CD8-positive, alpha-beta memory T cell (primary cell): Measurements from ENCODE around the gene BANK1. TPM values are rescaled to one million over a fixed set of nuclear protein-coding genes. Genes with fewer than 3 reads are reported as not detected.

Source experiments
- CTCF ChIA-PET: fragments of 350-600 bp; sonication (Branson Sonifier 250); formaldehyde crosslinking; loops from one replicate; lab custom pipeline; 2021; ENCODE audit warnings: antibody characterized with exemption; lab: Charles Lee
- POLR2A ChIA-PET: fragments of 350-600 bp; sonication (Branson Sonifier 250); formaldehyde crosslinking; loops from one replicate; lab custom pipeline; 2021; ENCODE audit warnings: antibody characterized with exemption; lab: Charles Lee
- DNase-seq, 5 donors: peaks; one replicate each; pipeline versions ENCODE4 v3.0.0 to v3.0.0-alpha.2; 2020 to 2022; ENCODE audit warnings: mixed read lengths in 1 of 5
- H3K27ac ChIP-seq: one replicate; pipeline ENCODE4 v1.7.0; 2013; ENCODE audit warnings: low read depth, mild to moderate bottlenecking, low read length, moderate library complexity
- H3K27me3 ChIP-seq: 2 replicates; pipeline ENCODE4 v1.7.0; 2013; ENCODE audit warnings: low read length, mild to moderate bottlenecking; ENCODE audit not compliant: insufficient read depth, poor library complexity, severe bottlenecking
- H3K36me3 ChIP-seq: 2 replicates; pipeline ENCODE4 v1.7.0; 2013; ENCODE audit warnings: mild to moderate bottlenecking, low read length, moderate library complexity; ENCODE audit not compliant: insufficient read depth
- H3K4me1 ChIP-seq: 2 replicates; pipeline ENCODE4 v1.7.0; 2013; ENCODE audit warnings: mild to moderate bottlenecking, low read length, moderate library complexity; ENCODE audit not compliant: insufficient read depth
- H3K4me3 ChIP-seq: 2 replicates; pipeline ENCODE4 v1.7.0; 2013; ENCODE audit warnings: mild to moderate bottlenecking, low read length
- H3K9me3 ChIP-seq: 2 replicates; pipeline ENCODE4 v1.7.0; 2013; ENCODE audit warnings: mild to moderate bottlenecking, low read length
- H3K27ac Mint-ChIP-seq, 8 donors: one replicate each; pipeline ENCODE4 v1.8.0; 2020 to 2021; ENCODE audit warnings: mixed read lengths in 8 of 8, mild to moderate bottlenecking in 6 of 8, inconsistent platforms in 3 of 8, moderate library complexity in 3 of 8
- H3K27me3 Mint-ChIP-seq, 2 donors: one replicate each; pipeline ENCODE4 v1.8.0; 2020 to 2021; ENCODE audit warnings: mixed read lengths in 2 of 2, mild to moderate bottlenecking in 1 of 2, moderate library complexity in 1 of 2
- H3K36me3 Mint-ChIP-seq, 3 donors: one replicate each; pipeline ENCODE4 v1.8.0; 2020 to 2021; ENCODE audit warnings: mixed read lengths in 3 of 3, inconsistent platforms in 1 of 3, mild to moderate bottlenecking in 1 of 3
- H3K4me1 Mint-ChIP-seq, 3 donors: one replicate each; pipeline ENCODE4 v1.8.0; 2020 to 2021; ENCODE audit warnings: mixed read lengths in 3 of 3, inconsistent platforms in 1 of 3, mild to moderate bottlenecking in 1 of 3
- H3K4me3 Mint-ChIP-seq, 7 donors: one replicate each; pipeline ENCODE4 v1.8.0; 2020 to 2021; ENCODE audit warnings: mixed read lengths in 7 of 7, mild to moderate bottlenecking in 6 of 7, moderate library complexity in 4 of 7, inconsistent platforms in 2 of 7
- H3K9me3 Mint-ChIP-seq, 5 donors: one replicate each; pipeline ENCODE4 v1.8.0; 2020 to 2022; ENCODE audit warnings: mixed read lengths in 5 of 5, mild to moderate bottlenecking in 3 of 5, moderate library complexity in 2 of 5, inconsistent platforms in 1 of 5
- polyA plus RNA-seq: library from polyadenylated mRNA; unstranded; fragments of 300-500 nt; fragmentation: Illumina TruSeq; gene quantifications from one replicate; pipeline ENCODE4 v1.2.3, GENCODE V29; 2021
- total RNA-seq, 2 experiments: library from RNA; stranded (reverse); gene quantifications; one replicate each; pipeline ENCODE4 v1.2.3, GENCODE V29; 2021

BANK1 gene
- total and polyA plus RNA-seq, 3 experiments from 2014 or later = 0.74 TPM; not detected in 2

DNA sequence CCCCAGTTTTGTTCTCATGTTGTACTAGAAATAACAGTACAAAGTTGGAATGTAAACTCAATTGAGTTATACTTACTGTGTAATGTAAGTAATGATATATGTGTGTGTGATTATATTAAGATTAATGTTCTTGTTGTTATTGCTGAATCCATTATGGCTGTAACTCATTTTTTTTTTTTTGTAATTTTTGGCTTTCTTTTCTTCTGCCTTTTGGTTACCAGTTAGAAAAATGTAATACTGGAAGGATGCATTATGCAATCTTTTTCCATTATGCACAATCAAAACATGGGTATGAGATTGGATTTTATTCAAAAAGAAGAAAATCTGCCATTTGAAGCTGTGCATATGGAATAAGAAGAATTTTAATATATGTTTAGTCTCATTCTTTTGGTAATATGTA, 34.0 kb downstream of the BANK1 start:
- CTCF ChIA-PET = no interaction called here
- H3K27ac ChIP-seq = no peak overlapping the region
- no peaks in the 10 kb centered on the region for H3K27me3 ChIP-seq
- no peak overlapping the region for H3K4me3 ChIP-seq
- H3K36me3 ChIP-seq = no peaks in the 10 kb centered on the region
- H3K36me3 Mint-ChIP-seq = peaks cover 0 to 10% (median 0%) of the 10 kb centered on the region in 3 donors
- no peak overlapping the region for H3K4me3 Mint-ChIP-seq
- H3K27ac Mint-ChIP-seq = no peak overlapping the region
- peaks cover 4 to 15% of the 10 kb centered on the region in 2 donors for H3K27me3 Mint-ChIP-seq
- no peaks in the 10 kb centered on the region for H3K9me3 ChIP-seq
- no peak for DNase-seq
- POLR2A ChIA-PET = no interaction called here
- H3K9me3 Mint-ChIP-seq = peaks cover 0 to 8% (median 5%) of the 10 kb centered on the region in 5 donors
- no peaks in the 10 kb centered on the region for H3K4me1 ChIP-seq
- no peaks in the 10 kb centered on the region for H3K4me1 Mint-ChIP-seq

DNA sequence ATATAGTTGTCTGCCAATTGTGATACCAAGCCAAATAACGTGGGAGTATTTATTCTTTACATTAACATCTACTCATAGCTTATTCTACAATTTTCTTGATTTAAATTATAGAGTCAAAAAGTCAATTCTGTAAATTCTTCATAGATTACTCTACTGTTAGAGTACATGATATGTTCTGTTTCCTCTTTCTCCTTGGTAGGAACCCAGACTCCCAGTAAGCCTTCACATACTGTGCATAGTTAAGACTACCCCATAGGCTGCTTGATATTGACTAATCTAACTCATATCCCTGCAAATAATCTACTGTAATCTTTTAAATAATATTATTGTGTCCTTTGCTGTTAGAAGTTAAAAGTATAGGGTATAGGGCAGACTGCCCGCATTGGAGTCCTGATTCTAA, 35.4 kb downstream of the BANK1 start:
- Mint-ChIP-seq H3K4me3 (no peak overlapping the region), H3K9me3 (peaks cover 0 to 7% (median 1%) of the 10 kb centered on the region in 5 donors), H3K27me3 (peaks cover 4 to 7% of the 10 kb centered on the region in 2 donors), H3K4me1 (no peaks in the 10 kb centered on the region), H3K36me3 (peaks cover 0 to 5% (median 0%) of the 10 kb centered on the region in 3 donors), H3K27ac (no peak overlapping the region)
- H3K4me1 ChIP-seq = no peaks in the 10 kb centered on the region
- no peaks in the 10 kb centered on the region for H3K9me3 ChIP-seq
- DNase-seq = no peak
- no peak overlapping the region for H3K27ac ChIP-seq
- ChIA-PET CTCF (no interaction called here), POLR2A (no interaction called here)
- no peaks in the 10 kb centered on the region for H3K27me3 ChIP-seq
- H3K36me3 ChIP-seq = no peaks in the 10 kb centered on the region
- no peak overlapping the region for H3K4me3 ChIP-seq

DNA sequence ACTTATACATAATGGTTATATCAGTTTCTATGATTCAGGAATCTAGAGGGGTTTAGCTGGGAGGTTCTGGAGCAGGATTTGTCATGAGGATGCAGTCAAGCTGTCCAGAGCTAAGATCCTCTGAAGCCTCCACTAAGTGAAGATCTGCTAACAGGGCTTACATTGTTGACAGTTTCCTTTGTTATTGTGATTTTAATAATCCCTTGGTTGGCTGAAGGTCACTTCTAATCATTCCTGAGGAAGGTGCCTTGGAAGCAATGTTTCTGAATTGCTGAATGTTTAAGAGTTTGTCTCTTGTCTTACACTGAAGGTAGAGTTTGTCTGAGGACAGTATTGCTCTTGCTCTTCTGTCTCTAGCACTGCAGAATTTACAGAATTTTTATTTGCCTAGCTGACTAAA, 41.3 kb downstream of the BANK1 start:
- H3K4me3 Mint-ChIP-seq = no peak overlapping the region
- H3K9me3 ChIP-seq = no peaks in the 10 kb centered on the region
- H3K4me3 ChIP-seq = no peak overlapping the region
- CTCF ChIA-PET = no interaction called here
- H3K9me3 Mint-ChIP-seq = no peaks in the 10 kb centered on the region
- H3K27me3 ChIP-seq = no peaks in the 10 kb centered on the region
- POLR2A ChIA-PET = no interaction called here
- H3K4me1 Mint-ChIP-seq = no peaks in the 10 kb centered on the region
- H3K36me3 Mint-ChIP-seq = no peaks in the 10 kb centered on the region
- no peak overlapping the region for H3K27ac ChIP-seq
- H3K27me3 Mint-ChIP-seq = peaks cover 2 to 11% of the 10 kb centered on the region in 2 donors
- no peak for DNase-seq
- H3K27ac Mint-ChIP-seq = no peak overlapping the region
- H3K4me1 ChIP-seq = no peaks in the 10 kb centered on the region
- no peaks in the 10 kb centered on the region for H3K36me3 ChIP-seq

DNA sequence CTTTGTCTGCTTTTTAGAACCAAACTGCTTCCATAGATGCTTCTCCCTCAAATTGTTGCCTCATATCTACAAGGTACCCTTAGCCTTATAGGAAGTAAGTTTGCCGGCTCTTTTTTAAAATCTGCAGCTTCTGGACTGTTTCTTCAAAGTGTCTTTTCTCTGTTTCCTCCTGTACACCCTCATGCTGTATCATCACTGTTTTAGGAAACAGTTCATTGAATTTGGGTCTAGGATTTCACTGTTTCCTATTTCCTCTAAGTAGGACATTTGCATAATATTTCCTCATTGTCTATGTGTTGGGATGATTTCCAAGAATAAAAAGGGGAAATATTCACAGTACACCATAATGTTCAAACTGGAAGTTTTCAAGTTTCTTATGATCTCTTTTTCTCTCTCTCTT, 43.0 kb downstream of the BANK1 start:
- no peak overlapping the region for H3K4me3 ChIP-seq
- H3K27ac ChIP-seq = no peak overlapping the region
- H3K27ac Mint-ChIP-seq = no peak overlapping the region
- H3K9me3 Mint-ChIP-seq = no peaks in the 10 kb centered on the region
- H3K36me3 Mint-ChIP-seq = no peaks in the 10 kb centered on the region
- CTCF ChIA-PET = no interaction called here
- DNase-seq = no peak
- POLR2A ChIA-PET = no interaction called here
- no peaks in the 10 kb centered on the region for H3K36me3 ChIP-seq
- no peaks in the 10 kb centered on the region for H3K4me1 Mint-ChIP-seq
- H3K4me1 ChIP-seq = no peaks in the 10 kb centered on the region
- peaks cover 3 to 13% of the 10 kb centered on the region in 2 donors for H3K27me3 Mint-ChIP-seq
- H3K9me3 ChIP-seq = no peaks in the 10 kb centered on the region
- no peak overlapping the region for H3K4me3 Mint-ChIP-seq
- H3K27me3 ChIP-seq = no peaks in the 10 kb centered on the region

DNA sequence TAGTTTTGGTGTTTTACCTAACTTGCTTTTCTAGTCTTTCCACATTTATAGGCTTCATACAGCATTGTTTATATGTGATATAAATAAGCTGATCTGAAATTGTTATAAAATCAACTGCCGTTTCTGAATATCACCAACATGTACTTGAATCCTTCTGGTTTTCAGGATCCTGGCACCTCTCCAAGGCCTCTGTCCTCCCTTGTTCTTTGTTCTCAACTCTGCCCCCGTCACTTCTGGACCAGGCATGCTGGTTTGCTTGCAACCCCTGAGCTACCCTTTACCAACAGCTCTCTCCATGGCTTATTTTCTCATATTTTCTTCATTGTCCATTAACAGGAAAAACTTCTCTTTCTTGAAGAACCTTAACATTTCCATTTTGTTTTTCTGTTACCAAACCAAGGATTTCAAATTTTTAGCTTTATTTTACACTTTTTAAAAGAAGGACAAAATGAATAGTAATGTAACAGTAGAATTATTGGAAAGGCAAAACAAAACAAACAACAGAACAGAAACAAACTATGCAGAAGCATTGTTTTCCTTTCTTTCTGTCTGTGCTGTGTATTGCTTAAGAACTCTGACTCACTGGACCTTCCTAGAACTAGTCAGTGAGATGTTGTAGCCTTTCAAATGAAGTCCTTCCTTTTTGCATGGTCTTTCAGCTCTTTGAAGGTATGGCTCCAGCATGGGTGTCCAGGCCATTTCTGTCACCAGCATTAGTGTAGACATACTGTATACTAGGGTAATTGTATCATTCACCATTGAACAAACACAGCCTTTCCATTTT, 44.8 kb downstream of the BANK1 start:
- no peak overlapping the region for H3K27ac Mint-ChIP-seq
- no peaks in the 10 kb centered on the region for H3K9me3 Mint-ChIP-seq
- H3K4me1 Mint-ChIP-seq = no peaks in the 10 kb centered on the region
- no peak overlapping the region for H3K27ac ChIP-seq
- no peaks in the 10 kb centered on the region for H3K9me3 ChIP-seq
- no peaks in the 10 kb centered on the region for H3K27me3 ChIP-seq
- ChIA-PET CTCF (no interaction called here), POLR2A (no interaction called here)
- no peak overlapping the region for H3K4me3 ChIP-seq
- no peaks in the 10 kb centered on the region for H3K36me3 ChIP-seq
- no peak for DNase-seq
- no peaks in the 10 kb centered on the region for H3K36me3 Mint-ChIP-seq
- no peaks in the 10 kb centered on the region for H3K4me1 ChIP-seq
- no peak overlapping the region for H3K4me3 Mint-ChIP-seq
- H3K27me3 Mint-ChIP-seq = peaks cover 1 to 13% of the 10 kb centered on the region in 2 donors

DNA sequence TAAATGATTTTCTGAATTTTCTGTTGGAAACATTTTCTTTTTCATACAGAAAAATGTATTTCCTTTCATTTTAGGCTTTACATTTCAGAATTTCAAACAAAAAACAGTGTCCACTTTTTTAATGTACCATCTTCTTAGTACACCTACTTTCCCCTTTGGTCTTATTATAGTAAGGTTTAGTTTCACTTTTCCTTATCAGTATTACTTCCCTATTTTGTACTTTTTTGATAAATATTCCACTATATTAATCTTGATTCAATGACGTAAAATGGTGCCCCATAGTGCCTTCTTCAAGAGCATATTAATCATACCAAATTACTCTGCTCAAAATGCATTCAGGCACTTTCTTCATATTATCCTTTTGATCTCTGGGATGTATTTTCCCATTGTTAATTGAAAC, 52.5 kb downstream of the BANK1 start:
- Histone ChIP-seq H3K4me3 (no peak overlapping the region), H3K27me3 (no peaks in the 10 kb centered on the region), H3K4me1 (no peaks in the 10 kb centered on the region), H3K27ac (no peak overlapping the region), H3K36me3 (no peaks in the 10 kb centered on the region), H3K9me3 (no peaks in the 10 kb centered on the region)
- Mint-ChIP-seq H3K4me1 (no peaks in the 10 kb centered on the region), H3K27ac (no peak overlapping the region), H3K4me3 (no peak overlapping the region), H3K27me3 (no peaks in the 10 kb centered on the region), H3K9me3 (no peaks in the 10 kb centered on the region), H3K36me3 (no peaks in the 10 kb centered on the region)
- no peak for DNase-seq
- POLR2A ChIA-PET = no interaction called here
- CTCF ChIA-PET = no interaction called here

DNA sequence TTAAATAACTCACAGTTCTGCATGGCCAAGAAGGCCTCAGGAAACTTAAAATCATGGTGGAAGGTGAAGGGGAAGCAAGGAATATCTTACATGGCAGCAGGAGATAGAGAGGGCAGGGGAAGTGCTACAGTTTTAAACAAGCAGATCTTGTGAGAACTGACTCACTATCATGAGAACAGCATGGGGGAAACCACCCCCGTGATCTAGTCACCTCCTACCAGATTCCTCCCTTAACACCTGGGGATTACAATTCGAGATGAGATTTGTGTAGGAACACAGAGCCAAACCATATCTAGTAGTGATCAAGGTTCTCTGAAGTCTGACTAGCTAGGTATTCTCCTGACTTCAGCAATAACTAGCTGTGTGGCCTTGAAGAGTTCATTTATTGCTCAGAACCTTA, 56.0 kb downstream of the BANK1 start:
- H3K27ac Mint-ChIP-seq = no peak overlapping the region
- CTCF ChIA-PET = no interaction called here
- POLR2A ChIA-PET = no interaction called here
- Histone ChIP-seq H3K36me3 (no peaks in the 10 kb centered on the region), H3K27me3 (no peaks in the 10 kb centered on the region), H3K4me1 (no peaks in the 10 kb centered on the region), H3K27ac (no peak overlapping the region), H3K9me3 (no peaks in the 10 kb centered on the region), H3K4me3 (no peak overlapping the region)
- H3K4me3 Mint-ChIP-seq = no peak overlapping the region
- H3K36me3 Mint-ChIP-seq = no peaks in the 10 kb centered on the region
- H3K4me1 Mint-ChIP-seq = no peaks in the 10 kb centered on the region
- DNase-seq = no peak
- no peaks in the 10 kb centered on the region for H3K27me3 Mint-ChIP-seq
- H3K9me3 Mint-ChIP-seq = no peaks in the 10 kb centered on the region

DNA sequence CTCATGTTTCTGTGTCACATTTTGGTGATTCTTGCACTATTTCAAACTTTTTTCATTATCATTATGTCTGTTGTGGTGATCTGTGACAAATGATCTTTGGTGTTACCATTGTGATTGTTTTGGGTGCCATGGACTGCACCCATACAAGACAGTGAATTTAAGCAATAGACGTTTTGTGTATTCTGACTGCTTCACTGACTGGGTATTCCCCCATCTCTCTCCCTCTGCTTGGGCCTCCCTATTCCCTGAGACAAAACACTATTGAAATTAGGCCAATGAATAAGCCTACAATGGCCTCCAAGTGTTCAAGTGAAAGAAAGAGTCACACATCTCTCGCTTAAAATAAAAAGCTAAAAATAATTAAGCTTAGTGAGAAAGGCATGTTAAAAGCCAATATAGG, 60.2 kb downstream of the BANK1 start:
- H3K4me3 ChIP-seq = no peak overlapping the region
- POLR2A ChIA-PET = no interaction called here
- H3K27ac ChIP-seq = no peak overlapping the region
- H3K27ac Mint-ChIP-seq = no peak overlapping the region
- DNase-seq = no peak
- no peaks in the 10 kb centered on the region for H3K27me3 ChIP-seq
- CTCF ChIA-PET = no interaction called here
- no peak overlapping the region for H3K4me3 Mint-ChIP-seq
- H3K36me3 Mint-ChIP-seq = no peaks in the 10 kb centered on the region
- H3K9me3 Mint-ChIP-seq = no peaks in the 10 kb centered on the region
- no peaks in the 10 kb centered on the region for H3K36me3 ChIP-seq
- no peaks in the 10 kb centered on the region for H3K9me3 ChIP-seq
- H3K4me1 Mint-ChIP-seq = no peaks in the 10 kb centered on the region
- peaks cover 2 to 5% of the 10 kb centered on the region in 2 donors for H3K27me3 Mint-ChIP-seq
- H3K4me1 ChIP-seq = no peaks in the 10 kb centered on the region
